GM12801 (cell line): ENCODE measurements around the gene CNIH4.

Source experiments
- TF ChIP-seq, protein P1 (sequence below): IDR thresholded peaks from one replicate; pipeline ENCODE4 v1.5.1; 2011; ENCODE audit warnings: control low read depth; ENCODE audit not compliant: insufficient read length; ENCODE audit errors: extremely low read depth

The CNIH4 gene

DNA sequence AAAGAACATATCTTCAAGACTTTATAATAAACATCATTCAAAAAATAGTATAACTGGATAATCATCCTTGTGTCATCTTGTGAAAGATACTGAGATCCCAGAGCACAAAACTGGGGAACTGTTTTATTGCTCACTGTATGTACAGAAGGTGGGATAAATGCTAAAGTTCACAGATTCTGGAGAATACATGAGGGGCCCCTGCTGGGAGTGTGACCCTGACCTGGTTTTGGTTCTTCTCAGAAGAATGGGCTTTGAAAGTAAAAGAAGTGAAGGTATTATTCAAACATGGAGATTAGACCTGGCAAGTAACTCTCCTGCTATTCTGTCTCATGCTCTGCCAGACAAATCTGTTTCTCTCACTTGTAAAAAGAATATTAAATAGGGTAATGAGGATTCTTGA is 63.4 kb downstream of the CNIH4 start:
- TF ChIP-seq, protein P1, sequence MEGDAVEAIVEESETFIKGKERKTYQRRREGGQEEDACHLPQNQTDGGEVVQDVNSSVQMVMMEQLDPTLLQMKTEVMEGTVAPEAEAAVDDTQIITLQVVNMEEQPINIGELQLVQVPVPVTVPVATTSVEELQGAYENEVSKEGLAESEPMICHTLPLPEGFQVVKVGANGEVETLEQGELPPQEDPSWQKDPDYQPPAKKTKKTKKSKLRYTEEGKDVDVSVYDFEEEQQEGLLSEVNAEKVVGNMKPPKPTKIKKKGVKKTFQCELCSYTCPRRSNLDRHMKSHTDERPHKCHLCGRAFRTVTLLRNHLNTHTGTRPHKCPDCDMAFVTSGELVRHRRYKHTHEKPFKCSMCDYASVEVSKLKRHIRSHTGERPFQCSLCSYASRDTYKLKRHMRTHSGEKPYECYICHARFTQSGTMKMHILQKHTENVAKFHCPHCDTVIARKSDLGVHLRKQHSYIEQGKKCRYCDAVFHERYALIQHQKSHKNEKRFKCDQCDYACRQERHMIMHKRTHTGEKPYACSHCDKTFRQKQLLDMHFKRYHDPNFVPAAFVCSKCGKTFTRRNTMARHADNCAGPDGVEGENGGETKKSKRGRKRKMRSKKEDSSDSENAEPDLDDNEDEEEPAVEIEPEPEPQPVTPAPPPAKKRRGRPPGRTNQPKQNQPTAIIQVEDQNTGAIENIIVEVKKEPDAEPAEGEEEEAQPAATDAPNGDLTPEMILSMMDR: no peak

DNA sequence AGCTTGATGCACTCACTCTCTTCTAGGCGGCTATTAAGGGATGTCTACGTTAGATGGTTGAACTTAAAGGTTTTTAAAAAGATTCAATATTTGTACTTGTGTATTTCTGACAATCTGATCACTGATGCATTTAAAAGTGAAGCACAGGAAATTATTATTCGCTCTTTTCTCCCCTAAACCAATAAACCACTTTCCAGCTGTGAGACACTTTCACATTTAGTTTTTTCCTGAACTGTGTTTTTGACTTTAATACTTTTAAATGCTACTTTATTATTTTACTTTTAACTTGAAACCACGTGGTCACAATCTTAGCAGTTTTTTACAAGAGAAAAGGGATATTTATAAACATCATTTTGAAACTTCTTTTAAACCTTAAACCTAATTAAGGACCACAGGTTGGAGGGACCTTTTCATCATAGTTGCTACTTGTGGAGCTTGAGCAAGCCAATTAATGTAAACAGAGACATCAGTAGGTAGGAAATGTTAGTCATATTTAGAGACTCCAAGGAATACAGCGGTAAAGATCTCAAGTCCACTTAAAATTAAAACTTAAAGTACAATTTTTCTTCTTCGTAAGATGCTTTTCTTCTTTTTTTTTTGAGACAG is 68.7 kb downstream of the CNIH4 start:
- TF ChIP-seq, protein P1: no peak

DNA sequence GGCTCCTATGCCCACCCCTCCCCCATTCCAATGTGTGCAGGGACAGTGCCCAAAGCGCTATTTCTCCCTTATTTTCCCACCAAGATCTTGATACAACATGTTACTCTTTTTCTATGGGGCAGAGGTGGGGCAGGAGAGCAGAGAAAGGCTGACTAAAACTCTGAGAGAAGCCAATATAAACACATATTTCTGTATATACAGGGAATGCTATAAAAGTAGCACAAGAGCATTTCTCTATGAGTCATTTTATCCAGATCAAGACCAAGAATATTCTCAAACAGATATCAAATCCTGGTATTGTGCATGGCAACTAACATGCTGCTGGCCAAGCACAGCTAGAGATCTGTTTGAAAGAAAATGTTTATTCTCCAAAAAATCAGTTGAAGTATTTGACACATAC is 70.7 kb downstream of the CNIH4 start:
- TF ChIP-seq, protein P1: no peak
